Mucosa of rectum (tissue), 2 donors: ENCODE measurements around the gene FZD4.
"Not testable (repeated sequence)": the region's sequence is repeated elsewhere in the genome, so short reads cannot be mapped to it uniquely, and the experiment has no call there.

Experiments used
- H3K27ac ChIP-seq, 2 donors: one replicate each; pipeline ENCODE4 v1.7.0; 2013; ENCODE audit warnings: inconsistent platforms in 2 of 2, low read depth in 2 of 2, low read length in 2 of 2
- H3K27me3 ChIP-seq, 2 donors: one replicate each; pipeline ENCODE4 v1.7.0; 2013; ENCODE audit warnings: low read length in 2 of 2; ENCODE audit not compliant: control insufficient read depth in 2 of 2, insufficient read depth in 2 of 2
- H3K36me3 ChIP-seq, 2 donors: one replicate each; pipeline ENCODE4 v1.7.0; 2013; ENCODE audit warnings: low read length in 2 of 2; ENCODE audit not compliant: control insufficient read depth in 2 of 2, insufficient read depth in 2 of 2
- H3K4me1 ChIP-seq, 2 donors: one replicate each; pipeline ENCODE4 v1.7.0; 2013; ENCODE audit warnings: low read length in 2 of 2, mild to moderate bottlenecking in 1 of 2; ENCODE audit not compliant: control insufficient read depth in 2 of 2, insufficient read depth in 2 of 2
- H3K4me3 ChIP-seq, 2 donors: one replicate each; pipeline ENCODE4 v1.7.0; 2013; ENCODE audit warnings: low read length in 2 of 2
- H3K9ac ChIP-seq, 2 donors: one replicate each; pipeline ENCODE4 v1.7.0; 2013; ENCODE audit warnings: low read length in 2 of 2, low read depth in 1 of 2, mild to moderate bottlenecking in 1 of 2
- H3K9me3 ChIP-seq, 2 donors: one replicate each; pipeline ENCODE4 v1.7.0; 2013; ENCODE audit warnings: low read length in 2 of 2; ENCODE audit not compliant: control insufficient read depth in 2 of 2
- donor health status: healthy.
- donor health status: Normal muscosa, but diverticular disease.

Gene FZD4

DNA sequence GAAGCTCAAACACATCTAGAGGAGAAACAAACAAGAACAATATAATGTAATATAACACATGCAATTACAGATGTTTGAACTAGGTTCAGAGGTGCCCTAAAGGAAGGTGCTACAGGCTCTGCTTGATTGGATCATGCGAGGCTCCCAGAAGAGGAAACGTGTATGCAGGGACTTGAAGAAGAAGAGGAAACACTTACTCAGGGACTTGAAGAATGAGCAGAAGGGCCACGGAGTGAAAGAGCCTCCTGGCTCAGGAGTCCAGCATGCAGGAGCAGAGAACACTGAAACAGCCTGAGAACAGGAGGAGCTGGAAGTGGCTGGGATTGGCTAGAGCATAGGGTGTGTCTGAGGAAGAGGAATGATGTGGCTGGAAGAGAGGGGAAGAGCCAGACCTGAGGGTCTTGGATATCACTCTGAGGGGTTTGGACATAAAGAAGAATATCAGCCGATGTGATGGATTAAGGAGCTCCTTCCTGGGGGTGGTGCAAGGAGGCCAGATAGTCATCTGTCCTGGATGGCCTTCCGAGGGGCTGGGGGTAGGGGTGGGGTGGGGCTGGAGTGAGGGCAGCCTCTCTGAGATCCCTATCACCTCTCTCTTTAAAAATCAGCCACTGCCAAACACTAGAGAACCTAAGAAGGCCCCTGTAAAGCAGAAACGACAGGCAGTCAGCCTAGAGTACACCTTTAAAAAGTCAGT, 16.8 kb downstream of the FZD4 start:
- Histone ChIP-seq H3K4me1 (peaks cover 3 to 11% of the 10 kb centered on the region in 2 donors), H3K9me3 (no peaks in the 10 kb centered on the region), H3K36me3 (no peaks in the 10 kb centered on the region), H3K4me3 (no peak overlapping the region), H3K9ac (no peak overlapping the region), H3K27ac (no peak overlapping the region), H3K27me3 (no peaks in the 10 kb centered on the region)

DNA sequence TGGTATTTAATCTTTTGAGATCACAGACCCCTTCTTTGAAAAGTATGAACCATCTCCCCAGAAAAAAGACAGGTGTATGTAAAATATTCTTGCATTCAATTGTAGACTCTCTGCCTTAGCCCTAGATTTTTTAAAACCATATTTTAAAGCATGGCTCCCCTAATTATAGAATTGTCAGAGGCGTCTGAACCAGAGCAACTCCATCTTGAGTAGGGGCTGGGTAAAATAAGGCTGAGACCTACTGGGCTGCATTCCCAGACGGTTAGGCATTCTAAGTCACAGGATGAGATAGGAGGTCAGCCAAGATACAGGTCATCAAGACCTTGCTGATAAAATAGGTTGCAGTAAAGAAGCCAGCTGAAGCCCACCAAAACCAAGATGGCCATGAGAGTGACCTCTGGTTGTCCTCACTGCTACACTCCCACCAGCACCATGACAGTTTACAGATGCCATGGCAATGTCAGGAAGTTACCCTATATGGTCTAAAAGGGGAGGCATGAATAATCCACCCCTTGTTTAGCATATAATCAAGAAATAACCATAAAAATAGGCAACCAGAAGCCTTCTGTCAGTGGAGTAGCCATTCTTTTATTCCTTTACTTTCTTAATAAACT, 17.9 kb downstream of the FZD4 start:
- H3K9me3 ChIP-seq, H3K9ac ChIP-seq, H3K36me3 ChIP-seq, H3K4me3 ChIP-seq, H3K27ac ChIP-seq, H3K27me3 ChIP-seq: not testable (repeated sequence)
- peaks cover 3 to 11% of the 10 kb centered on the region in 2 donors for H3K4me1 ChIP-seq

DNA sequence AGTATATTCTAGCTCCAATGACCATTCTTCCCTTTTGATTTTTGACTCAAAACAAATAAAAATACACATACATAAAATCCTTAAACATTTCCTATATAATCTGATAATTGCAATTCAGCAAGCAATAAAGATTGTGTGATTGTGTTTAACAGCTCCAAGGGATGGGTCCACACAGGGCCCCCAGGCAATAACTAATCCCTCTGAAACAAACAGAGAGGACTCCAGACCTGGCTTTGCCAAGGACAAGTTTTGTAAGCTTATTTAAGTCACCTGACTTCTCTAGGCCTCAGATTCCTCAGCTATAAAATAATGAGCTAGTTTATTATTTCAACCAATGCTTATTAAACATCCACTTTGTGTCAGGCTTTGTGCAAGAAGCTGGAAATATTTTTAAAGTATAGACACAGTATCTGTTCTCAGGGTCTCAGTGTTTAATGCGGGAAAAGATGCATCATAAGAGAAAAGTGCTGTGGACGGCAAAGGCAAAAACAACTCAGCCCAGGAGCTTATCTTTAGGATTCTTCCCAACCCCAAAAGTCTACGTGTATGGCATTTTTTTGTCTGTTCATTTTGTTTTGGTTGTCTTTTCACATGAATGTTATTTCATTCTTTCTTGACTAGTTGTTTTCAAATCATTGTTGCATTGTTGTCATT, 20.1 kb downstream of the FZD4 start:
- Histone ChIP-seq H3K27me3 (no peaks in the 10 kb centered on the region), H3K9me3 (no peaks in the 10 kb centered on the region), H3K36me3 (no peaks in the 10 kb centered on the region), H3K4me3 (no peak overlapping the region), H3K4me1 (peaks cover 3 to 6% of the 10 kb centered on the region in 2 donors), H3K9ac (no peak overlapping the region), H3K27ac (no peak overlapping the region)

DNA sequence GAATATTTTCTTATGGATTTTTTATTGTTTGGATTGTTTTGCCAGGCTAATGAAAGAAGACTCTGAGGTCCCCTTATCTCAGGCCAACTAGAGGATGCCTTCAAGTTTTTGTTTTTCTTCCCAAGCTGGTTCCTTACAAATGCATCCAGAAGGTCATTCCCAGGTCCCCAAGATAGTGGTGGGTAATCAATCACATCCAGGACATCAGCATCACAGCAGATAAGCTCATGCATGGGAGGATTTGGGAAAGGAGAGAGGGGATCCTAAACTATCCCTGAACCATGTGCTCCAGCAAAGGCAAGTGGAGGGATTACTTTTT, 20.7 kb downstream of the FZD4 start:
- no peak overlapping the region for H3K27ac ChIP-seq
- no peak overlapping the region for H3K9ac ChIP-seq
- H3K9me3 ChIP-seq, result no peaks in the 10 kb centered on the region
- H3K4me3 ChIP-seq, result no peak overlapping the region
- H3K27me3 ChIP-seq, result no peaks in the 10 kb centered on the region
- H3K4me1 ChIP-seq, result peaks cover 0 to 3% of the 10 kb centered on the region in 2 donors
- H3K36me3 ChIP-seq, result no peaks in the 10 kb centered on the region

DNA sequence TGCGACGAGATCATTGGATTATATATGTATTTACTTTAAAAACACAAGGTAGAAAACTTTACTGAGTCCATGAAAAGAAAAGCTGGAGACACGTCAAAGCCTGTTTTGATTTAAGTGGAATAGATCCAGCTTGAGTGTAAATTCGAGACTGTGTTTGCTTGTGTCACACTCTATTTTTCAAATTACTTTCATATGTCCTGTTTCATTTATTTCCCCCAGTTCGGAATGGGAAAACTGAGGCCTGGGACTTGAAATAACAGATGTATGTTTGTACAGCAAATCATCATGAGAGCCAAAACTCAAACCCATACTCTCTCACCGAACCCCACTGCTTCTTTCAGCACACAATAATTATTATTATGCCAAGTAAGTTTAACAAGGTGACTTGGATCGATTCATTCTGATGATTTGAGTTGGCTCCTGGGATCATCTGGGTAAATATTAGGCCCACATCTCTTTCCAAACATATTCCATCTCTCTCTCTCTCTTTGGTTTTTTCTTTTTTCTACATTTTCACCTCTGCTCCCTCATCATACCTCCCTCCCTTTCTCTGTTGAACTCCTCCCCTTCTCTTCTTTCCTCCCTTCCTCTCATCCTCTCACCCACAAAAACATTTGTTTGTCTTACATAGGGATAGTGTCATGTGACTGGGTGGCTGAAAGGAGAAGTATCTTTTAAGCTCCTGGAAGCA, 21.2 kb downstream of the FZD4 start:
- H3K27ac ChIP-seq, result no peak overlapping the region
- no peaks in the 10 kb centered on the region for H3K36me3 ChIP-seq
- no peaks in the 10 kb centered on the region for H3K9me3 ChIP-seq
- H3K4me1 ChIP-seq, result peaks cover 0 to 3% of the 10 kb centered on the region in 2 donors
- no peak overlapping the region for H3K4me3 ChIP-seq
- H3K9ac ChIP-seq, result no peak overlapping the region
- no peaks in the 10 kb centered on the region for H3K27me3 ChIP-seq

DNA sequence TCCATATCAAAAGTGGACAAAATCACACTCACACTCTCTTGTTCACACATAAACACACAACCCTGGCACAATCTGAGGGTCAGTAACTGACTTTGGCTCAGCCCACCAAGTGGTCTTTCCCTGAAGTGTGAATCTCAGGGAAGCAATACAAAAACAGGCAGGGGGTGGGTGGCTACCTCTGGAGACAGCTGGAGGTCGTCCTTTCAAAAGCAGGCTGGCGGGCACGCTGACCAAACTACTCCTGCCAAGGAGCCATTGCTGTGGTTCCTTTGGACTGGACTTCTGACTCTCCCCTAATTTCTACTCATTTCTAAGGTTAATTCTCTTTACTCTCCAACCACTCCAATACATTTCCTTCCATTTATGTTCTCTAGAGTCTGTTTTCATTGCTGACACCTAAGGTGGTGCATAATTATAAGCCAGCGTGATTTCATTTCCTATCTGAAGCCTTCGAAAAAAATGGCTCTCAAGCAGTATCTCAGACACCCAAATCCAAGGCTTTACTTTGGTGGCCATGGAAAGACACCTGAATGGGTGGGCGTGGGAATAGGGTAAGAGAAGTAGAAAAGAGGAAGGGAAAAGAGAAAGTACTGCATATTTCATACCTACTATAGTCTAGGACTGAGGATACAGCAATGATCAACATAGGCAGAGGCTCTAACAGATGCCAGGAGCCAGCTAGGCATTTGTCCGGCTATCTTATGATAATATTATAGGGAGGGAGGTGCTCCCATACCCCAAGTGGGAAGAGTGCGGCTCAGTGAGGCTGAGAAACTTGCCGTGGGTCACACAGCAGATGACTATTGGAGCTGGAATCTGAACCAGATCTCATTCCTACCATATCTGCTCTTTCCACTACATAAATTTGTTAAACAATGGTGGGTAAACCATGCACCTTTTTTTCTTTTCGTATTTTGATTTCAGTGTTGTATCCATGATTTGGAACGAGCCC, 22.0 kb downstream of the FZD4 start:
- Histone ChIP-seq H3K9ac (no peak overlapping the region), H3K9me3 (no peaks in the 10 kb centered on the region), H3K27me3 (no peaks in the 10 kb centered on the region), H3K4me3 (no peak overlapping the region), H3K36me3 (no peaks in the 10 kb centered on the region), H3K27ac (no peak overlapping the region), H3K4me1 (no peaks in the 10 kb centered on the region)

DNA sequence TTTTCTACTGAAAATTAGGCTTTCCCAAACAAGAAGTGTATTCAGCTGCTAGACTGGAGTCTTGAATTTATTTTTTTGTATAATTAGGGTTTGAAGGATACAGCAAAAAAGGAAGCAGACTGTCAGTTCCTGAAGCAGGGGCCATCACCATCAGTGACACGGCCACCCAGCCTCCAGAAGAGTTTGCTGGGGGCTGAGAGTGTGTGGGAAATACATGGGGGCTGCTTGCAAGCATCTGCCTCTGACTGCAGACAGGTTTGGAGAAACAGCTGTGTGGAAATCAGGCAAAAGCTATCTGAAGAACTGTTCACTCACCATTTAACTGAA, 23.0 kb downstream of the FZD4 start:
- no peak overlapping the region for H3K9ac ChIP-seq
- H3K36me3 ChIP-seq, result no peaks in the 10 kb centered on the region
- no peaks in the 10 kb centered on the region for H3K27me3 ChIP-seq
- H3K4me1 ChIP-seq, result no peaks in the 10 kb centered on the region
- no peak overlapping the region for H3K27ac ChIP-seq
- H3K4me3 ChIP-seq, result no peak overlapping the region
- no peaks in the 10 kb centered on the region for H3K9me3 ChIP-seq

DNA sequence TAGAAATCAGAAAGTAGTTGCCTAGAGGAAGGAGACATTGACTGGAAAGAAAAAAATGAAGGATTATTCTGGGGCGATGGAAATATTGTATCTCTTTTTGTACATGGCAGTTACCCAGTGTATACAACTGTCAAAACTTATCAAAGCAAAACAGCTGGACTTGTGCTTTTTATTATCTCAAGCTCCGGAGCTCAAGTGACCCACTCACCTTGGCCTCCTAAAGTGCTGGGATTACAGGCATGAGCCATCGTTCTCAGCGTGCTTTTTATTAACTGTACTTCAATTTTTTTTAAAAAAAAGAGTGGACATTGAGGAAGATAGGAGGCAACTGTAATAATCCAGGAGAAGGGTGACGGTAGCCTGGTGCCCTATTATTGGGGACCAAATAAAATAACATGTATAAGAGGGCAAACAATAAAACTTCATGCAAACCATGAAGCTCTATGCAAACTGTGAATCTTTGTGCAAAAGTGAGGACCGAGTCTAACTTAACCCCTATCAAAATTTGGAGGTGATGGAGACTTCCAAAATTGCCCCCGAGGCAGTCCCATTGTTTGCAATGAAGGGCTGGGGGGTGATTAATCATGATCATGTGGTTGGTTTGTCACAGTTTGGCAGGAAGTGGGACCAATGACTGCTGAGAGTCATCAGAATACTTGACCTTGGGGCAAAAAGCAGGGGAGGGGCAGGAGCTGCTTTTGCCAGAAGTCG, 23.5 kb downstream of the FZD4 start:
- no peak overlapping the region for H3K27ac ChIP-seq
- H3K9ac ChIP-seq, result no peak overlapping the region
- H3K4me3 ChIP-seq, result no peak overlapping the region
- no peaks in the 10 kb centered on the region for H3K36me3 ChIP-seq
- no peaks in the 10 kb centered on the region for H3K9me3 ChIP-seq
- no peaks in the 10 kb centered on the region for H3K4me1 ChIP-seq
- H3K27me3 ChIP-seq, result no peaks in the 10 kb centered on the region

DNA sequence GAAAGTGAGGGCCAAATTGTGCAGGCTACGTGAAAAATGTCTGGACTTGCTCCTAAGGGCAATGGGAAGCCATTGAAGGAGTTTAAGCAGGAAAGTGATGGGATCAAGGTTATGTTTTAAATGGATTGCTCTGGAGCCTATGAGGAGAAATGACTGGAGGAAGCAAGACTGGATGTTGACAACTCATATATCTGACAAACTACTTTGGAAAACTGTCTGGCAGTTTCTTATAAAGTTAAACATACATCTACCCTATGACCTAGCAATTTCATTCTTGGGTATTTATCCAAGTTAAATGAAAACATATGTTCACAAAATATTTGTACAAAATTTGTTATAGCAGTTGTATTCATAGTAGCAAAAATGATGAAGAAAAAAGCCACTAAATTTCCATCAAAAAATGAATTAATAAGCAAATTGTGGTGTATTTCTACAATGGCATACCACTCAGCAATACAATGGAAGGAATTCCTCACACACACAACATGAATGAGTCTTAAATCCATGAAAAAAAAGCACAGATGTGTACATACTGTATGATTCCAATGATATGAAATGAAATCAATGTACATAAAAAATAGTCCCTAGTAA, 24.1 kb downstream of the FZD4 start:
- no peak overlapping the region for H3K27ac ChIP-seq
- no peaks in the 10 kb centered on the region for H3K9me3 ChIP-seq
- no peaks in the 10 kb centered on the region for H3K36me3 ChIP-seq
- no peak overlapping the region for H3K4me3 ChIP-seq
- no peaks in the 10 kb centered on the region for H3K4me1 ChIP-seq
- H3K27me3 ChIP-seq, result no peaks in the 10 kb centered on the region
- H3K9ac ChIP-seq, result no peak overlapping the region
